T-helper 17 cell (primary cell): ENCODE data around the gene NANOS3. TPM values are rescaled to one million over a fixed set of nuclear protein-coding genes. Genes with fewer than 3 reads are reported as not detected.

Experiments used
- ATAC-seq: fragments of 150-1000 bp; cut with Tn5 transposase; 2 replicates; pipeline ENCODE4 v1.10.0; 2021; ENCODE audit warnings: mild to moderate bottlenecking, moderate library complexity
- DNase-seq, 3 donors: peaks; one replicate each; pipeline versions ENCODE4 v3.0.0 to v3.0.0-alpha.2; 2020 to 2021
- H3K9me3 ChIP-seq: one replicate; pipeline ENCODE4 v1.7.0; 2013; ENCODE audit warnings: low read length, mild to moderate bottlenecking; ENCODE audit not compliant: control insufficient read depth, poor library complexity, severe bottlenecking
- H3K27ac Mint-ChIP-seq: one replicate; pipeline ENCODE4 v1.8.0; 2022; ENCODE audit warnings: mild to moderate bottlenecking, moderate library complexity, mixed read lengths
- H3K27me3 Mint-ChIP-seq: one replicate; pipeline ENCODE4 v1.8.0; 2022; ENCODE audit warnings: mixed read lengths
- H3K36me3 Mint-ChIP-seq: one replicate; pipeline ENCODE4 v1.8.0; 2022; ENCODE audit warnings: low read depth, mixed read lengths
- H3K4me1 Mint-ChIP-seq: one replicate; pipeline ENCODE4 v1.8.0; 2022; ENCODE audit warnings: mild to moderate bottlenecking, mixed read lengths
- H3K4me3 Mint-ChIP-seq: one replicate; pipeline ENCODE4 v1.8.0; 2022; ENCODE audit warnings: mild to moderate bottlenecking, moderate library complexity, mixed read lengths
- total RNA-seq, 4 donors: library from RNA in 2 of 4; stranded (reverse) in 2 of 4; gene quantifications; one replicate each; pipeline ENCODE4 v1.2.3 and lab custom pipeline; 2022 to 2026

NANOS3 gene
- total RNA-seq, 2 donors from 2014 or later: 0.60 to 2.6 TPM

GRCh38 chr19:13880059-13881043 lies 3.4 kb downstream of the NANOS3 start:
- Mint-ChIP-seq H3K4me1 (peaks cover 22% of the 10 kb centered on the region), H3K4me3 (peak overlapping the region; percentile 68), H3K27ac (peak overlapping the region; percentile 87), H3K27me3 (no peaks in the 10 kb centered on the region), H3K36me3 (no peaks in the 10 kb centered on the region)
- DNase-seq (peak; percentile 95 to 99 (median 95)), ATAC-seq (peak; percentile 97)
- H3K9me3 ChIP-seq: no peaks in the 10 kb centered on the region

DNA sequence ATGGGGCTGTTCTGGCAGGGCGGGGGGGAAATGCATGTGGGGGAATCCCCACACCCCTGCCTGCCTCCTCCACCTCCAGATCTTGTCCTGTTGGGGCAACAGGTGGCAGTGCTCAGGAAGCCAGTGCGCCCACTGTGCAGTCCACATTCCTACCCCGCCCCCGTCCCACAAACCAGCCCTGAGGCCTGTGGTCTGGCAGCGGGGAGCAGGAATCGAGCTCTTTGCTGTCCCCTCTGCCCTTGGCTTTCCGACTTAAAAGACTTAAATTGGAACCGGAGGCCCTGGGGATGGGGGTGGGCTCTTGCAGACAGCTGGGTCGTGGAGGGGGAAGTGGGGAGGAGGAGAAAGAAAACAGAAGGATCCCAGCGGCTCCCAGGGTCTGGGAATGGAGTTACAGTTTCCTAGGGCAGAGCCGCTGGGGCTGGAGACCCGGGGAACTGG lies 4.3 kb downstream of the NANOS3 start:
- DNase-seq: no peak
- no peak for ATAC-seq
- H3K4me1 Mint-ChIP-seq: peaks cover 23% of the 10 kb centered on the region
- H3K27ac Mint-ChIP-seq: peak overlapping the region; percentile 87
- H3K36me3 Mint-ChIP-seq: no peaks in the 10 kb centered on the region
- no peaks in the 10 kb centered on the region for H3K27me3 Mint-ChIP-seq
- no peaks in the 10 kb centered on the region for H3K9me3 ChIP-seq
- H3K4me3 Mint-ChIP-seq: peak overlapping the region; percentile 68

DNA sequence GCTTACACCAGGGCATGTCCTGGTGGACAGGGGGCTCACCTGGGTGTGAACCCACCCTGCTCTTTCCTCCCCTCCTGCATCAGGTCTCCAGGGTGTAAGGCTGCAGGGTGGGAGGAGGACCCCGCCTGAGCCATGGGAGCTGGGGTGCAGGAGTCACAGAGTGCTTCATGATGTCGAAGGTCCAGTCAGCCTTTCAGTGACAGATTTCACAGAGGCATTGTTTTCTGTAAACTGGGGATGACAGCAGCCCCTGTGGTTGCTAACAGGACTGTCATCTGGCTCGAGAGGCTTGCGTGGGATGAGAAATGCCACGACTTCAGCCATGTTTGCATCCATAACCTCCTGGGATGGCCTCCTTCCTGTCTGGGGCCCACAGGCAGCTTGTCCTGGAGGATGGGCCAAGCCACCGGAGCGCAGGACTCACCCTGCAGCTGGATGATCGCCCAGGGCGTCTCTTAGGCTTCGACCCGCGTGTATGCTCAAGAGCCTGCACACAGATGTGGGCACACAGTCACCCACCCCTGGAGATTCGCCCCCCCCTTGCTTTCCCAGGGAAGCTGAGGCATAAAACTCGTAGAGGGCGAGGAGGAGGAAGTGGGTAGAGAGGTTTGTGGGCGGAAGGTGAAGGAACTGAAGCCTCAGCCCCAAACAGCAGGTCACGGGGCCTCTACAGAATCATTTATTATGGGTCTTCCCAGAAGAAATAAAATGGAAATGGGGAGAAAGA lies 4.9 kb downstream of the NANOS3 start:
- H3K27me3 Mint-ChIP-seq: no peaks in the 10 kb centered on the region
- H3K9me3 ChIP-seq: no peaks in the 10 kb centered on the region
- ATAC-seq (peak; percentile 7), DNase-seq (peak in 1 of 3 donors; percentile 33)
- H3K4me1 Mint-ChIP-seq: peaks cover 23% of the 10 kb centered on the region
- H3K4me3 Mint-ChIP-seq: peak overlapping the region; percentile 68
- no peaks in the 10 kb centered on the region for H3K36me3 Mint-ChIP-seq
- H3K27ac Mint-ChIP-seq: peak overlapping the region; percentile 87

GRCh38 chr19:13882419-13882795 lies 5.5 kb downstream of the NANOS3 start:
- Mint-ChIP-seq H3K4me3 (peak overlapping the region; percentile 68), H3K27ac (peak overlapping the region; percentile 87), H3K36me3 (no peaks in the 10 kb centered on the region), H3K27me3 (no peaks in the 10 kb centered on the region), H3K4me1 (peaks cover 23% of the 10 kb centered on the region)
- no peak for DNase-seq
- no peaks in the 10 kb centered on the region for H3K9me3 ChIP-seq
- ATAC-seq: no peak

GRCh38 chr19:13882836-13883235 lies 5.9 kb downstream of the NANOS3 start:
- DNase-seq (no peak), ATAC-seq (no peak)
- H3K9me3 ChIP-seq: no peaks in the 10 kb centered on the region
- no peaks in the 10 kb centered on the region for H3K27me3 Mint-ChIP-seq
- peak overlapping the region; percentile 87 for H3K27ac Mint-ChIP-seq
- H3K4me1 Mint-ChIP-seq: peaks cover 23% of the 10 kb centered on the region
- no peak overlapping the region for H3K4me3 Mint-ChIP-seq
- no peaks in the 10 kb centered on the region for H3K36me3 Mint-ChIP-seq

- no peak for ATAC-seq
- DNase-seq: no peak
- H3K9me3 ChIP-seq: no peaks in the 10 kb centered on the region
- no peaks in the 10 kb centered on the region for H3K36me3 Mint-ChIP-seq
- H3K27ac Mint-ChIP-seq: peak overlapping the region; percentile 21
- H3K4me1 Mint-ChIP-seq: peaks cover 23% of the 10 kb centered on the region
- H3K4me3 Mint-ChIP-seq: peak overlapping the region; percentile 66
- H3K27me3 Mint-ChIP-seq: no peaks in the 10 kb centered on the region
Measured at GRCh38 chr19:13883516-13884064, 6.7 kb downstream of the NANOS3 start.

DNA sequence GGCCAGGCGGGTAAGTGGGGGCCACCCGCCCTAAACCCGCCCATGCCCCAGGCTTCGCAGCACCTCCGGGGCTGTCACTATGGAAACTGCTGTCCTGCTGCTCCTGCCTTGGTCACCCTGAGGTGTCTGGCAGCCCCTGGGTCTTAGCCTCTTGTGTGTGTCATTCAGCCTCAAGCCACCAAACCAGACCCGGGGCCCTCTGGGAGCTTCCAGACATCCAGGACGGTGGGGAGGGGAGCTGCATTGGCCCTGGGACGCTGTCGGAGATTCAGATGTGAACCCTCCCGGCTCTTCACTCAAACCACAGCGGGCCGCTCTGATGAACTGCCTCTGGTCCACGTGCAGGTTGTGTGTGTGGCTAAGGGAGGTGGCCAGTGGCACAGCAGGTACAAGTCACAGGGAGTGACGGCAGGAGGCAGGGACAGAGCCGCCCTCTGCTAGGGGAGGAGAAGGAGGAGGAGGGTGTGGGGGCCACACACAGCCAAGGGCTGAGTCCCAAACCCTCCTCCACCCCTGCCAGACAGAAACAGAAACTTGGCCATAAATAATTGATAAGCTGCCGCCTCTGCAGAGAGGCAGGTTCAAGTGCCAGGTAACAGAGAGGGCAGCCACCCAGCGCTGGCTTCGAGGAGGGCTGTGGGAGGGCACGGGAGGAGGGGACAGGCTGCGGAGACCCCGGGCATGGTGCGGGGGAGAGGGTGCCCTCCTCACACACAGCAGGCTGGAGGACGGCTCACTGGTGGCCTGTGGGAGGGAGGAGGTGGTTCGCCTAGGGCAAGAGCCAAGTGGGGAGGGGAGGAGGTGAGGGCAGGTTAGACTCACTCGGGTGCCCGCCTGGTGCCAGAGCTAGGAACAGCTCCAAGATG lies 8.0 kb downstream of the NANOS3 start:
- H3K27ac Mint-ChIP-seq: no peak overlapping the region
- DNase-seq (no peak), ATAC-seq (no peak)
- H3K4me3 Mint-ChIP-seq: no peak overlapping the region
- no peaks in the 10 kb centered on the region for H3K9me3 ChIP-seq
- H3K27me3 Mint-ChIP-seq: no peaks in the 10 kb centered on the region
- peaks cover 23% of the 10 kb centered on the region for H3K4me1 Mint-ChIP-seq
- H3K36me3 Mint-ChIP-seq: no peaks in the 10 kb centered on the region

GRCh38 chr19:13885826-13886365 lies 9.0 kb downstream of the NANOS3 start:
- H3K4me1 Mint-ChIP-seq: peaks cover 19% of the 10 kb centered on the region
- no peaks in the 10 kb centered on the region for H3K9me3 ChIP-seq
- no peak for DNase-seq
- no peak overlapping the region for H3K4me3 Mint-ChIP-seq
- no peak overlapping the region for H3K27ac Mint-ChIP-seq
- H3K27me3 Mint-ChIP-seq: no peaks in the 10 kb centered on the region
- H3K36me3 Mint-ChIP-seq: no peaks in the 10 kb centered on the region
- no peak for ATAC-seq

GRCh38 chr19:13887018-13887436 lies 10.1 kb downstream of the NANOS3 start:
- no peaks in the 10 kb centered on the region for H3K9me3 ChIP-seq
- no peak overlapping the region for H3K4me3 Mint-ChIP-seq
- no peak for DNase-seq
- no peaks in the 10 kb centered on the region for H3K27me3 Mint-ChIP-seq
- peak; percentile 64 for ATAC-seq
- H3K36me3 Mint-ChIP-seq: no peaks in the 10 kb centered on the region
- no peak overlapping the region for H3K27ac Mint-ChIP-seq
- H3K4me1 Mint-ChIP-seq: peaks cover 14% of the 10 kb centered on the region

DNA sequence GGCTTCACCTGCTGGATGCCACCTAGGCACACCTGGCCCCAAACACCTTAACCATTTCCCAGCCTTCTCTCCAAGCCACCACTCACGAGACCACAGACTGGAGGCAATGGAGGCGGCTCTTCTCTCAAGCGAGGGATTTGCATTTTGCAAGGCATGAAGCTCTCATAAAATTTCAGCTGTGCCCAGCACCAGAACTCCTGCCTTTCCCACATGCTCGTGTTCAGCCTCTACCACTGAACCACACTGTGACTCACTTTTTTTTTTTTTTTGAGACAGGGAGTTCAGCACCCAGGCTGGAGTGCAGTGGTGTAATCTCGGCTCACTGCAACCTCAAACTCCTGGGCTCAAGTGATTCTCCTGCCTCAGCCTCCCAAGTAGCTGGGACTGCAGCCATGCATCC lies 10.6 kb downstream of the NANOS3 start:
- H3K4me1 Mint-ChIP-seq: peaks cover 9% of the 10 kb centered on the region
- H3K4me3 Mint-ChIP-seq: no peak overlapping the region
- H3K27ac Mint-ChIP-seq: no peak overlapping the region
- no peaks in the 10 kb centered on the region for H3K36me3 Mint-ChIP-seq
- no peaks in the 10 kb centered on the region for H3K27me3 Mint-ChIP-seq
- H3K9me3 ChIP-seq: no peaks in the 10 kb centered on the region
- DNase-seq (no peak), ATAC-seq (peak; percentile 35)

GRCh38 chr19:13888281-13888680 lies 11.3 kb downstream of the NANOS3 start:
- Mint-ChIP-seq H3K27me3 (no peaks in the 10 kb centered on the region), H3K36me3 (no peaks in the 10 kb centered on the region)

GRCh38 chr19:13890136-13890535 lies 13.2 kb downstream of the NANOS3 start:
- peaks cover 2% of the 10 kb centered on the region for H3K4me1 Mint-ChIP-seq
- H3K27me3 Mint-ChIP-seq: no peaks in the 10 kb centered on the region
- H3K4me3 Mint-ChIP-seq: no peak overlapping the region
- no peaks in the 10 kb centered on the region for H3K9me3 ChIP-seq
- no peak overlapping the region for H3K27ac Mint-ChIP-seq
- H3K36me3 Mint-ChIP-seq: no peaks in the 10 kb centered on the region
- no peak for ATAC-seq
- DNase-seq: no peak

More at GRCh38 chr19:13888281-13888680, 11.3 kb downstream of the NANOS3 start:
- Mint-ChIP-seq H3K4me3 (no peak overlapping the region), H3K27ac (no peak overlapping the region), H3K4me1 (peaks cover 9% of the 10 kb centered on the region)
- DNase-seq (no peak), ATAC-seq (no peak)
- no peaks in the 10 kb centered on the region for H3K9me3 ChIP-seq
